Fibroblast of peridontal ligament (primary cell): ENCODE results near the gene SMAD7.

Experiments used
- DNase-seq: peaks from one replicate; pipeline ENCODE4 v3.0.0-alpha.2; 2010; ENCODE audit errors: extremely low read depth

The SMAD7 gene

DNA sequence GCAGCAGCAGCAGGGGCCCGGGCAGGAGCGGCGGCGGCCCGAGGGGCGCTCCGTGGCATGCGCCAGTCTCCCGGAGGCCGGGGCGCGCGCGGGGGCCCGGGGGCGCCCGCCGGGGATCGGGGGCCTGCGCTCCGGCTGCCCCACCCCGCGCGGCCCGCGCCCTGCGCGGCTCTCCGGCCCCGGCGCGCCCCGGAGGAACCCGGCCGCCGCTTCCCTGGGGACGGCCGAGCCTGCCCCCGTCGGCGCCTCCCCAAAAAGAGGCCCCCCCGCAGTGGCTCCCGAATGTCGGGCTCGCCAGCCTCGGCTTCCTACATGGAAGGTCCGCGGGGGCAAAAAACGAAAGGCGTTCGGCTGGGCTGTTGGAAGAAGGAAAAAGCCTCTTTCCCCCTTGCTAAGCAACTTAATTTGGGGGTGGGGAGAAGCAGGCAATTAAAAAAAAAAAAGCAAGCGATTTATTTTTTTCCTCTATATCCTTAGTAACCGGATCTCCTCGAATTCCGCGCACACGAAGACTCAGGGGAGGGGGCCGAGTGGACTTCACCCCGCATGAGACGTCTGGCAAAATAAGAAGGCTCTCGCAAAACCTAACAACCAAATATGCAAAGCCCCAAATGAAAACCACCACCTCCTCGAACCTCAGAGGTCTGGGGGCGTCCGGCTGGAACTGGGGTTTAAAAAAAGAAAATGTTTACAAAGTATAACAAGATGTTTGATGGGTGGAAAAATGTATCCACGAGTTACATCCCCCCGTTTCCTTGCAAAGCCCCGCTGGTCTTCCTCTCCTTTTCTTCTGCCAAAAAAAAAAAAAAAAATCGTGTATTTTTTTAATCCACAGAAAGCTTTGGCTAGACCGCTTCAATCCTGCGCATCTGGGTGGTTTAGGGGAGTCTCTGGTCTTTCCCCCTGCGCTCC is at the start of gene SMAD7:
Gene SMAD7 (minus strand): TSS at position 430 of the 912 bp plus-strand sequence. CDS start 541 bp downstream, outside the sequence.
- no peak for DNase-seq

DNA sequence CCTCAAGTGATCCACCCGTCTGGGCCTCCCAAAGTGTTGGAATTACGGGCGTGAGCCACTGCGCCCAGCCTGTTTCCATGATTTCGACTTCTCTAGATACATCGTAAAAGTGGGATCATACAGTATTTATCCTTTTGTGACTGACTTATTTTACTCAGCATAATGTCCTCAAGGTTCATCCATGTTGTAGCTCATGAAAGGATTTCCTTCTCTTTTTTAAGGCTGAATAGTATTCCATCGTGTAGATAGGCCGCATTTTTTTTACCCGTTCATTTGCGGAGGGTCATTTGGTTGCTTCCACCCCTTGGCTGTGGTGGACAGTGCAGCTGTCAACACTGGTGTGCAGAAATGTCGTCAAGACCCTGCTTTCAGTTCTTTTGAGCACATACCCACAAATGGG is 48.8 kb upstream of the SMAD7 start:
- no peak for DNase-seq

DNA sequence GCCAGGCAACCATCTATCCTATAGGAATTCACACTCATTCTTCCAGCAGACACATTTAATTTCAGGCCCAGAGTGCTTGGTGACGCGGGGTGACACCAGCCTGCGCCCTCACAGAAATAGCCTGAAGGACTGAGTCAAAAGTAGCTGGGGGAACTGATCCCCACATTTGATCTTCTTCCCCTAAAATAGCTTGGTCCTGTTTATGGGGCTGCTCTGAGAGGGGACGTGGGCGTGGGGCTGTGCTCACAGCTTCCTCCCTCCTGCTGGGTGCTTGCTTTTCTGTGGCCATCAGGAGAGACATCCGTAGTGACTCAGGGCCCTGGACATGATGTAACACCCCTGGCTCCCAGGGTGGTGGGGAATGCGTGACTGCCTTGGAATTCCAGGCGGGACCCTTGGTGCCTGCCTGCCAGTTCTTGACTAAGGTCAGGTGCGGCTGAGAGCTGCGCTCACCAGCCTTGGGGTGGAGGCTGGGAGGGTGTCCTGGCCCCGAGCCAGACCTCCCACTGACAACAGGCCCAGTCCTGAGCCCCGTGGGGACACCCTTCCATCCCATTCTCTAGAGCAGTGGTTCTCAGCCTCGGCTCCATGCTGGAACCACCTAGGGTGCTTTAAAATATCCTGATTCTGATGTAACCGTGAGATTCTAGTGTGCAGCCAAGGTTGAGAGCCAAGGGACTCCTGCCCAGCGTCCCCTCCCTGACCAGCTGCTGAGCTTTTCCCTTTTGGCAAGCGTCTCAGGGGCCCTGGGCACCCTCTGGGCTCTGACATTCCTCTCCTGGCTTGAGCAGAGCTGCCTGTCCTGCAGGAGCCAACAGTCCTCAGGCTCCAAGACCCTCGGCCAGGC is 47.4 kb upstream of the SMAD7 start:
- DNase-seq: peak; percentile 88

DNA sequence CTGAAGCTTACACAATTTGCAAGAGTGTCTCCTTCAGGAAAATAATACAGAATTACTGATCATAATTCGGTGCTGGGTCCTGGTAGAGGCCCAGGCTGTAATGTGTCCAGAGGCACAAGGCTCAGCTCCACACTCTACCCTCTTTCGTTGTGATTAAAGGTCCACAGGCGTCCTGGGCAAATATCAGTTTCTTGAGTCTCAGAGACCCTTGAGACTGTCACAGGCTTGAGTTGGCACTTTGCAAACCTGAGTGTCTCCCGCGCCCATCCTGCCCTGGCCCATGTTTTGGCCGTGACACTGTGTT is 46.9 kb upstream of the SMAD7 start:
- no peak for DNase-seq

- DNase-seq: peak; percentile 76
These were observed 46.2 kb upstream of the SMAD7 start for GRCh38 chr18:48996901-48997463.

GRCh38 chr18:48996041-48996440 is 45.3 kb upstream of the SMAD7 start:
- no peak for DNase-seq

- DNase-seq: no peak
These were observed 44.4 kb upstream of the SMAD7 start for GRCh38 chr18:48994926-48995835.

DNA sequence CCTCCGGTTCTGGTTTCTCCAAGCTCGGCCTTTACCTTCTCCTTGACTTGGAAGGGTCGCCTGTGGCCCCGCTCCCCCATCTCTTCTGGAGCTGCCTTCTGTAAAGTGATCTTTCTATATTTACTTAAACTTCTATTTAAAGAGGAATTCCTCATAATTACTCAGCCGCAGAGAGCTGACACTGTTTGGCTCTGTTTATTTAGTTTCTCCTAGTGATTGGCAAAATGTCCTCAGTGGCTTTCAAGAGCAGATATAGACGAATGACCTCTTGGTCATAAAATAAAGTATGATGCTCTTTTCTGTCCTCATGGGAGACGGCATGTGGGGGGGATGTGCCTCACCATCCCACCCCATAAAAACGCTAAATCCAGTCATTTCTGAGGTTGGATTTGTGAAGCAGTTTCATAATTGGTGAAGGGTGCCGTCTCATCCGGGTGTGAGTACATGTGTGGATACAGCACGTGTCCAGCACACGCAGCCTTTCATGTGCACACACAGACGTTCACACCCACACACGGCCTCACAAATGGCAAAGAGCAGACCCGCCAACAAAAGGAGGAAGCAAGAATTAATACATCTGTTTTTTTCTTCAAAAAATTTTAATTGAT is 43.4 kb upstream of the SMAD7 start:
- DNase-seq: peak; percentile 98

DNA sequence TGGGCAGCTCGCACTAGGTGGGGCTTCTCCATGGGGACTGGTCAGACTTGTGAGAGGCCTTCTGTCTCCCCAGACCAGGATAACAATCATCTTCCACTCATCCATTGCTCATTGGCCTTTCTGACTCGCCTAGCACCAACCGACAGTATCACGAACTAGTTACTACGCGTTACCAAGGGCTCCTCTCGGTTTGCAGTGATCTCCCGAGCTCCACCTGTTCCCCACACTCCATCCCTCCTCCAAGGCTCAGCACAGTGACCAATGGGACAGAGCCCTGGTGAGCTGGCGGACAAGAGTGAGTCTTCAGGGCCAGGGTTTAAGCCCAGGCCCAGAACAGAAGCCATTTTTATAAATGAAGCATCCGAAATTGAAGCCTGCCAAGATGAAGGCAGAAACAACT is 42.8 kb upstream of the SMAD7 start:
- DNase-seq: no peak

DNA sequence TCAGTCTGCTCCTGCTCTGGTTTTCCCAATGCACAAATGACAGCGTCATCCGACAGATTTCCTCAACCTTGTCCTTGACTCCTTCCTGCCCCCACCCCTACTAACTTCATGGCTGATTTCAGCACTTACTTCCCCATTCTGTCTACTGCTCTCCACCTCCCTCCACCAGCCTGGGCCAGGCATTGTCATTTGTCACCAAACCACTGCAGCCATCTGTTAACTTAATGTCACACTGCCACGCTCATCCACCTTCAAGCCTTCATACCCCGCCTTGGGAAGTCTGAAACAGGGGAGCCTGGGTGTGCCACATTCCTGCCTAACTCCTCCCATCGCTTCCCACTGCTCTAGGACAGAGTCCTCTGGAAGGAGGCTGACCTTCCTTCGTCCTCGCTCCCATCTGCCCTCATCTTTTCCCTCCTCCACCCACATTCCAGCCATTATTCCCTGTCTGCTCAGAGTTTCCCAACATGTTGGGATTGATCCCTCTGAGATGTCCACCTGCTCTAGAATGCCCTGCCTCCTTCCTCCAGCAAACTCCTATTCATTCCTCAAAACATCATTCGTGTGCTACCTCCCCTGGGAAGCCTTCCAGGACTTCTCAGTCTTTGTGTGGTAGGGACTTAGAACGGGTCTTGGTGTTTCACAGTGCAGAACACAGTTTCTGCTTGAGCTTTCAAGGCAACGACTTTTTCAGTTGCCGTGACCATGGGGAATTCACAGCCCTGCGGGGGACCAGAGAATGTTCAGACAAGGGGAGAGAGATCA is 42.2 kb upstream of the SMAD7 start:
- no peak for DNase-seq

- DNase-seq: no peak
These were observed 41.4 kb upstream of the SMAD7 start for GRCh38 chr18:48992133-48992532.

DNA sequence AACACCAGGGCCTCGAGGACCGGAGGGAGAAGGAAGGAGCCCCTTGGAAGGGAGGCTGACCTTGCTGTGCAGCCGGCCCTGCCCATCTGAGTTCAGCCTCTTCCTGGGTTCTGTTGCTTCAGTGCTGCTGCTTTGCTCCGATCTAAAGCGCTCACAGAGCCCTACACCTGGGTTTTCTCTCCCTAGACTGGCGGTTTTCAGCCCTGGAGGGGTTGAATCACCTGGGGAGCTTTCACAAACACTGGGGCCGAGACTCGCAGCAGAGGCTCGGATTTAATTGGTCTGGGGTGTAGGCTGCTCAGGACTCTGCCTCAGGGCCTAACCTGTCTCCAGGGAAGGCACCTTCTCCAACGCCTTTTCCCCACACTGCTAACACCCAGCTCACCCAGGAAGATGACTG is 40.9 kb upstream of the SMAD7 start:
- DNase-seq: no peak

DNA sequence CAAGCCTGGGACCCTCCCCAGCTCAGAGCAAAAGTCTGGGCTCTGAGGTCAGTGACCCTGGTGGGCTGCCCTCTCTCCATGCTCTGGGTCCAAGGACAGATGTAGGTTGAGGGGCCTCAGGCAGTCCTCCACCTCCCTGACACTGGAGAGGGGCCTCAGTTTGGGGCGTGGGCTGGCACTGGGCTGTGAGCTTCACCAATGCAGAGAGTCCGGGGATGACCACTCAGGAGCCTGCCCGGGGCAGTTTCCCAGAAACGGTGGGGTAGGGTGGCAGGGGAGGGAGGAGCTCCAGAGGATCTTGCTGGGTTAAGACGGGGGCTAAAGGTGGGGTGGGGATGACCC is 40.5 kb upstream of the SMAD7 start:
- DNase-seq: no peak

DNA sequence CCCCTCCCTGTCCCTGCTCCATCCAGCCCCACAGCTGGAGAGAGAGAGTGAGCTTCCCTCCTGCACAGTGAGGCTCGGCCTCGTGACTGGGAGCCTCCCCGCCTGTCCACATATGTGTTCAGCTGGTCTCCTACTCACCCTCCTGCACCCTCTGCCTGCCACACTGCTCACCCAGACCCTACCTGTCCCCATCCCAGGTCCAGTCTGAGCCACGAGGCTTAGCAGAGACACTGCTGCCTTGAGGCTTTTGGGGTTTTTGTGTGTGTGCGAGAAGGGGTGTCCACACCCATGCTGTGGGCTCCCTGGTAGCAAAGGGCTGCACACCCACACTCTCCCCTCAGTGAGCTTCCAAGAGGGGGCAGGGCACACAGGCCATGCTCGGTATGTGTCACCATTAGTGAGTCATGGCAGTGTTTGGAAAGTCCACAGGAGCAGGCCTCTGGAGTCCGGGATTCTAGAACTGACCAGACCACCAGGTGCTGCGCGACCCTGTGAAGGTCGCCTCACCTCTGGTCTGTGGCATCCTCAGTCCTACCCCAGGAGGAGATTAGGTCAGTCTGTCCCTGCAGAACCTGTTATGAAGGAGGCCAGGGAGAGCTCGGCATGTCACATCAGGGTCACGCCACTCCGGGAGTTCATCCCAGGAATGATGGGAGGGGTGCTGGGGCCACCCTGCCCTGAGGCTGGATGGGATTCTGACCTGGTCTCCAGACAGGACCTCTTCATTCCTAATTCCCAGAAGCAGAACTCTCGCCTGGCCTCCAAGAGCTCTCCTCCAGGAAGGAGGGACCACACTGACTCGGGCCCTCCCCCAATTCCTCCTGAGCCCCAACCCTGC is 39.9 kb upstream of the SMAD7 start:
- DNase-seq: peak; percentile 45

DNA sequence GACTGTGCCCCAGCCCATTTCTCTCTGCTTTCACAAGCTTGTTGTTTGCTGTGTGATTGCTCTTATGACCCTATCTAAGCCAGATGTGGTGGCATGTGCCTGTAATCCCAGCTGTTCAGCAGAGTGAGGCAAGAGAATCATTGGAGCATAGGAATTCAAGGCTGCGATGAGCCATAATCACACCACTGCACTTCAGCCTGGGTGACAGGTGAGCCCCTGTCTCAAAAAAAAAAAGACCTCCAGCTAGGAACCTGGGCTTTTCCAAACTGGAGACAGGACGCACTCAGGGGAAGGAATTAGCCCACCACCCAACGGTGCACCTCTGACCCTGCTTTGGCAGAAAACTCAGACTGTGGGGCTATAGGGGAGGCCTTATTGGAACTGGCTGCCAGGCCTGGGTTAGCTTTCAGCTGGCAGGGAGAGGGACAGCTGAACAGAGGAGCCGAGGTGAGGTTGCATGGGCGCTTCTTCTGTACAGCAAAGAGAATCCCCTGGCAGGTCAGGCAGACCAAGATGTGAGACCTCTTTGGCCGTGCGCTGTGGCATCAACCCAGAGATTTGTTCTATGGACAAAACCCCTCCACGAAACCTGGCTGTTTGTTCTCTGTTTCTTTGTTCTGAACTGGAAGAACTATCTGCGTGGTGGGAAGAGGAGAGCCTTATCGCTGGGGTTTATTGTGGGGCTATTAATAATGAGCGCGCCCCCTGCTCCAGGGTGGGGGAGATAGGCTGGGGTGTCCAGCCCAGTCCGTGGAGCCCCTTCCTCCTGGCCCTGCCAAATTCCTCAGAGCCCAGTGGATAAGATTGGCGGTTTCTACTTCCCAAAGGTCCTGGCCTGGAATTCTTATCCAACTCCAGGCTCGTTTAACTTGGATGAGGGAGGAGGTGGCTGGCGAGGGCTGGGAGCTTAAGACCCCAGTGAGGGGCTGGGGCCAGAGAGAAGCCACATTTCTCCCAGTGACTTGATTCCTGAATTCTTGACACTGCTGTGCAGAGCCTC is 38.8 kb upstream of the SMAD7 start:
- peak; percentile 48 for DNase-seq

GRCh38 chr18:48988508-48989303 is 37.9 kb upstream of the SMAD7 start:
- DNase-seq: no peak

DNA sequence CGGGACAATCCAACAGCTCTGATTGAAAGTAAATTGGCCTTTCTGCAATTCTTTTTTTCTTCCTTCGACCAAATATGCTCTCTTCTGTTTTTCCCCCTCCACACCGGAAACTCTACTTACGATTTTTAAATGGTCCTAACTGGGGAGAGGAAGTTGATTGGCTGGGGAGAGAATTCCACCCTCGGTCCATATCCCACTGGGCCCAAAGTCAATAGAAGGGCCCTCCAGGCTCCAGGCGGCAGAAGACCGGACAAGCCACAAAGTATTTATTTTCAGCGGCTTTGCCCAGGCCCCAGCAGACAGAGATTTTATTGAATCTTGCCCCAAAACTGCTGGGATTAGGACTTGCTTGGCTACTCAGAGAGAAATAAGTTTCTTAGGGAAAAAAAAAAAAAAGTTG is 37.1 kb upstream of the SMAD7 start:
- DNase-seq: no peak
